CD4-positive, alpha-beta T cell treated with Interleukin-4 for 4 hours (primary cell): ENCODE results near the gene RIPK1.
A peak's percentile ranks its signal among the peaks of the same experiment; 100 is the strongest.
"Not testable (repeated sequence)": the region's sequence is repeated elsewhere in the genome, so short reads cannot be mapped to it uniquely, and the experiment has no call there.

Experiments used
- DNase-seq: peaks from one replicate; pipeline ENCODE4 v3.0.0-alpha.2; 2020

The RIPK1 gene

GRCh38 chr6:3137057-3137777 lies 68.9 kb downstream of the RIPK1 start:
- DNase-seq: no peak

DNA sequence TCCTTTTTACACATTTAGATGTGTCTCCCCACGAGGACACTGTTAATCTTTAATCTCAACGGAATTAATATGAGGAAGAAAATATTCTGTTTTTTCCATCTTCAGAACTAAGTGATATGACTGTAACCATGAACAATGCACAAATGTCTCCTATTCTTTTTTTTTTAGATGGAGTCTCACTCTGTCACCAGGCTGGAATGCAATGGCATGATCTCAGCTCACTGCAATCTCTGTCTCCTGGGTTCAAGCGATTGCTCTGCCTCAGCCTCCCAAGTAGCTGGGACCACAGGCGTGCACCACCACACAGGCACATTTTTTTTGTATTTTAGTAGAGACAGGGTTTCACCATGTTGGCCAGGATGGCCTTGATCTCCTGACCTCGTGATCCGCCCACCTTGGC lies 69.6 kb downstream of the RIPK1 start:
- not testable (repeated sequence) for DNase-seq

- DNase-seq: no peak
These were observed 70.0 kb downstream of the RIPK1 start for GRCh38 chr6:3138341-3138740.

GRCh38 chr6:3139090-3139903 lies 71.0 kb downstream of the RIPK1 start:
- DNase-seq: no peak

- no peak for DNase-seq
These were observed 71.9 kb downstream of the RIPK1 start for GRCh38 chr6:3140201-3140600.

GRCh38 chr6:3142536-3142935 lies 74.2 kb downstream of the RIPK1 start:
- no peak for DNase-seq

DNA sequence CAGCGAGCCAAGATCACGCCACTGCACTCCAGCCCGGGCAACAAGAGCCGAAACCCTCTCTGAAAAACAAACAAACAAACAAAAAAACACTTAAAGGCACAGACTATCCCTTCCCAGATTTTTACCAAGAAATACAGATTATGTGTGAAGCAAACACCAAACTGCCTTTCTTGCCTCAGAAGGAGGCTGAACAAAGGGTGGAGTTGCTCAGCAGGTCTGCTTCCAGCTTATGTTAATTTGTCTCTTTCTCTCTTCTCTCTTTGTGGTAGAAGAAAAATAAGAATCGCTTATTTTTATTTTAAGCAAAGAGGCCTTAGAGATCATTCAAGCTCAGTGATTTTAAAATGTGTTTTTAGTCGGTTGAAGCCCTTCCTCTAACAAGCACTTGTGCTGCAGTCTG lies 74.9 kb downstream of the RIPK1 start:
- no peak for DNase-seq

GRCh38 chr6:3144571-3144970 lies 76.3 kb downstream of the RIPK1 start:
- no peak for DNase-seq

DNA sequence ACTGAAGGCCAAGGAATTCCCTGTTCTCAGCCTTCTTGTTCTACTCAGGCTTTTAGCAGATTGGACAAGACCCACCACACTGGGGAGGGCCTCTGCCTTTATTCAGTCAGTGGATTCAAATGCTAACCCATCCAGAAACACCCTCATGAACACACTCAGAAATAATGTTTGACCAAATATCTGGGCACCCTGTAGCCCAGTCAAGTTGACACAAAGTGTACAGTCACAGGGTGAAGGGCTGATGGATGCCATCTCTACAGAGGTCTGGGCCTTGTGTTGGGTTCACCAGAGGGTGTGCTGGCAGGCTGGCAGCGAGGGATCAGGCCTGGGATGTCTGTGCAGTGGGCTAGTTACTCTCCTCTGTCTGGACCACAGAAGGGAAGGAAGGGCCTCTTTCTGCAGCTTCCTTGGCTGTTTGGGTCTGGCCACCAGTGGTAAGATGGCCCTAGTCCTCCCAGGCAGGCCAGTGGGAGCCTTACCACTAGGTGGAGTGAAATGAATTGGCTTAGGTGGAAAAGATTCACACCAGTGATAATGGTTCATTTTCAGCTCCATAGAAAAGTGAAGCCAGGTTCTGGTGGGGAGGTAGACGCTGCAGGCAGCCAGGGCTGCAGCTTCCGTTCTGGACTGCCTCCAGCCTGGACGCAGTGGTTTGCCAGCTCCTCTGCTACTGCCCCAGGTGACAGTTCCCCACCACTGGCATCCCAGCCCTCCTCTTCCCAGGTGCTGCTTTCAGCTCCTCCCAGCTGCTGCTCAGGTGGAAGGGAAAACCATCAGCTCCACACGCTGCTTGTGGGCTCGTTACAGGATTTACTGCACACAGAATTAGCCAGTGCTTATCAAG lies 79.8 kb downstream of the RIPK1 start:
- no peak for DNase-seq

- DNase-seq: no peak
These were observed 83.4 kb downstream of the RIPK1 start for GRCh38 chr6:3151691-3152090.

- no peak for DNase-seq
These were observed 84.4 kb downstream of the RIPK1 start for GRCh38 chr6:3152689-3153088.

DNA sequence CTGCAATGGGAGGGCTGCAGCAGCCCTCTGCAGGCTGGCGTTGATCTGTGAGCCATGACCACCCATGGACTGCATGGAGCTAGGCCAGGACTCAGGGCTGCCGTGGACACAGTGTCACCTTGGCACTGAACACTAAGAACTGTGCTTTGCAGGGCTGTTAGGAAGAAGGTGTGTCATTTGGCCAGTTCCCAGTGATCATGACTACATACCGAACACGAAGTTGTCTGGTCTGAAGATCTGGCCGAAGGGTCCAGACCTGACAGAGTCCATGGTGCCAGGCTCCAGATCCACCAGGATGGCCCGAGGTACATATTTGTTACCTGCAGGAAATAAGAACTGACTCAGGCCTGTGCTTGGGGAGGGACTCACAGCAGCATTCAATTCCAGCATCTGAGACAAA lies 87.1 kb downstream of the RIPK1 start:
- not testable (repeated sequence) for DNase-seq

- peak; percentile 19 for DNase-seq
These were observed 88.2 kb downstream of the RIPK1 start for GRCh38 chr6:3156184-3157130.

DNA sequence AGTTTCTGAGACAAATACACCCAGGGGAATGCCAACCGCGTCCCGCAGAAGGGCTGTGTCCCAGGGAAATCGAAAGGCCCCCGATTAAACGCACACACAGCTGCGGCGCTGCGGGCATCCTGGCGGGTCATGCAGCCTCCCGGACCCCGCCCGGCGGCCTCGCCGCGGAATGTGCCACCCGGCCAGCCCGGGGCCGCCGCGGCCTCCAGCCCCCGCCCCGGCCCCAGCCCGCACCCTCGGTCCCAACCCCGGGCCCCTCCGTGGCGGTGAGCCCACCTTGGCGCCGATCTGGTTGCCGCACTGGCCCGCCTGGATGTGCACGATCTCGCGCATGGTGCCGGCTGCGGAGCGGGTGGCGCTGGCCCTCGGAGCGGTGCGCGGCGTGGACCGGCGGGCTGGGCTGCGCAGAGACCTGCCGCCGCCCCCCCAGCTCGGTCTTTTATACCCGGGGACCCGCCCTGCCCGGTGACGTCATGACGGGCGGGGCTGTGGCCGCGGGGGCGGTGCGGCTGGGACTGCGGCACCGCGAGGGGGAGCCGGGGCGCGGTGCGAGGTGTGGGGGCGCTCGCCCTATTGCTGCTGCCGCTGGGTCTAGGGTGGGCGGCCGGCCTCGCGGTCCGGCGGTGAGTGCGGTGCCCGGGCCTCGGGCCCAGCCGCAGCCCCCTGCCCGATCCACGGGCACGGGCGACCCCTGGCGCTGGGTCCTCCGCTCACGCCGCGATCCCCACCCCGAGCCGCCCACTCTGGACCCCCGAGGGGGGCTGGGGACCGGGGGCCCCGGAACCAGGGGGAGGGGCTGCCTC lies 89.0 kb downstream of the RIPK1 start, which contains the start of gene TUBB2A:
Gene TUBB2A, minus strand, starts transcription at position 414 of the 803 bp plus-strand sequence. Its CDS starts 81 bp downstream, at position 333.
- DNase-seq: peak; percentile 83

- peak; percentile 89 for DNase-seq
These were observed 91.8 kb downstream of the RIPK1 start for GRCh38 chr6:3159805-3160781.

- no peak for DNase-seq
These were observed 93.8 kb downstream of the RIPK1 start for GRCh38 chr6:3162067-3162497.

DNA sequence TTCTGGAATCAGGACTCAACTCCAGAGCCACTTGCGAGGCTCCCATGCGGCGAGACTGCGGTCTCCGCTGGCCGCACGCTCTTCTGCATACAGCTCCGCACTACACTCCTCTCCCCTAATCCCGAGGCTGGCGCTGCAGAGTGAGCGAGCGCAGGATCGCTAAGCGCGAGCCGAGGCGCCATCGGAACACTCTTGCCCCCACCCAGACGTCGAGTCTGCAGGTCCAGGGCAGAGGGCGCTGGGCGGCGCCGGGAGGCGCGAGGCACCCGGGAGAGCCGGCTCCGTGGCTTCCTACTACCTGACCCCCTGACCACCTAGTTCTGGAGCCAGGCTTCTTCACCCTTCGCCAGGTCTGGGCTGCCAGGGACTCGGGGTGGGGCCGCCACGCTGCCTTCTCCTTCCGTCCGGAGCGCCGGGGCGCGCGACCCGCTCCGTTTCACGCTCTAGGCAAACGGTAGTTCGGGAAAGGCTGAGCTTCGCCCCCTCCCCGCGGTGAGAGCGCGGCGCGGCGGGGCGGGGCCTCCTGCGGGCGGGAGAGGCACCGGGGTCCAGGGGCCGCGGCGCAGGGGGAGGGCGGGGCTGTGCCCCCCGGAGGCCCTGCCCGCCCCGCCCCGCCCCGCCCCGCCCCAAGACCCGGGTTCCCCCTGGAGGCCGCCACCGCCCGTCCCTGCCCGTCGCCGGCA lies 94.4 kb downstream of the RIPK1 start:
- peak; percentile 54 for DNase-seq

- DNase-seq: no peak
These were observed 94.9 kb downstream of the RIPK1 start for GRCh38 chr6:3163248-3163594.

DNA sequence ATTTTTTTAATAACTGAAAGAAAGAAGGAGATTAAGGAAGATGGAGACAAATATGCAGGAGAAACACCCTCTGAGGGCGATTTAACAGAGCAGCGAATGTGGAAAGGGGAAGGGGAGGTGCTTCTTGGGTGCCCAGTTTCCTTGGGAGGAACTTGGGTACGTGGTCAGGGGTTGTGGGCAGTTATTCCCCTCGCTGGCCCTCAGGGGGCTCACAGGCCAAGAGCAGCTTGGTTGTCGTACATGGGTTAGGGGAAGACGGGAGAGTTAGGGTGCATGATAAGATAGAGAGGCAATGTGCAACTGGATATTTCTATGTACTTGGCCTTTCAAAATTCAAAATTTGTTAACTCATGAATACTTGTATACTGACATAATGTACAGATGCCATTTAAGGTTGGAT lies 96.1 kb downstream of the RIPK1 start:
- DNase-seq: no peak
